ENCODE results near the gene RPS19.

Gene RPS19

DNA sequence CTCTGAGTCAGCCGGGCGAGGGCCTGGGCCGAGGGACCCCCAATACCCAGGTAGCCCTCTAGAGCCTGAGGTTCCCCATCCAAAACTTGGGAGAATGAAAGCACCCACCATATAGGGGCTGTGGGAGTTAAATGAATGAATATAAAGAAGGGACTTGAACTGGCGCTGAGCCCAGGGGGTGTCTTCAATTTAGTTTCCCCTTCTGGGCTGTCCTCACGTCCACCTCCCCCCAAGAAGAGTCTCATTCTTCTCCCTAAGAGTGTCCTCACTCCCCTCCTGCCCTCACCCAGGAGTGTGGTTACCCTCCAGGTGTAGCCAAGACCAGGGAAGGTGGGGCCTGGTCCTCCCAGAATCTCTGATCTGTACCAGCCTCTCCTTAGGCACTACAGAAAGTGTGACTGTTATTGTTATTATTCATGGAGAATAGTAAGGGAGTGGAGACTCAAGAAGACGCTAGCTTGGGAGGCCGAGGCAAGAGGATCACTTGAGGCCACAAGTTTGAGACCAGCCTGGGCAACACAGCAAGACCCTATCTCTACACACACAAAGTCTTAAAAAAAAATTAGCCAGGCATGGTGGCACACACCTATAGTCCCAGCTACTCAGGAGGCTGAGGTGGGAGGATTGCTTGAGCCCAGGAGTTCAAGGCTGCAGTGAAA lies 19.7 kb downstream of the RPS19 start:
- no peak for DNase-seq

- no peak for DNase-seq
Observed at GRCh38 chr19:41880329-41880708, 20.3 kb downstream of the RPS19 start.

GRCh38 chr19:41882568-41883462 lies 22.8 kb downstream of the RPS19 start, which contains the start of gene ARHGEF1:
Gene ARHGEF1 (plus strand): TSS chr19:41883184. CDS start chr19:41888083, 4,899 bp downstream.
- DNase-seq: peak; percentile 34

- no peak for DNase-seq
Observed at GRCh38 chr19:41883463-41883820, 23.4 kb downstream of the RPS19 start.

DNA sequence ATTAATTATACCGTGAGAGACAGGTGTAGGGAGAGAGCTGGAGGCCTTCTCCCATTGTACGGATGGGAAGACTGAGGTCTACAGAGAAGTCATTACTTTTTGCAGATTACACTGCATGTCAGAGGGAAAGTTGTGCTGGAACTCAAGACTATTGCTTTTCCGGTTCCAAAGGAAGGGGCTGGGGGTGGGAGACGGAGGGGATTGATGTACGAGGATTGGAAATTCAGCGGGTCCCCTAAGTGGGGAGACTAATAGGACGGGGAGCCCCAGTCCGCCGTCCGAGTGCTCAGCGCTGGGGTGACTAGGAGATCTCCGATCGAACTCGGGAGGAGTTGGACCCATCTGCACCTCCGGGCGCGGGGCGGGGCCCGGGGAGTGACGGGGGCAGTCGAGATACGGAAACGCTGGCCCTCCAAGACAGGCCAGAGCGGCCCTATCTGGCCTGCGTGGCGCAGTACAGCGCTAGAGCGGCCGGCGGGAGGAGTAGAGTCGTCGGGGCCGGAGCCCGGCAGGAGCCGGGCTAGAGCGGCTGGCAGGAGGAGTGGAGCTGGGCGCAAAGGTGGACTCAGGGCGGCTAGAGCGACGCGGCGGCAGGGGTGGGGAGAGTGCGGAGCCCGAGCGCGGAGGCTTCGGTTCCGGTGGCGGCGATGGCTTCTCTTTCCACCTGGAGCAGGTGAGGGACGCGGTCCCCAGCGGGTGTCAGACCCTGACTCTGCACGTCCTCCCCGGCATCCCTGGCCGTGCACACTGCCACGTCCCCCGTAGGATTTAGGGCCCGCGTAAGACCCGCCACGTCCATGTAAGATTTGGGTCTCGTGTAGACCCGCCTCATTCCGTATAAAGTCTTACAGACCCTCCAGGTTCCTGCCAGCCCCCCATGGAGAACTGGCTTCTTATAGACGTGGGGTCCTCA lies 24.0 kb downstream of the RPS19 start:
- DNase-seq: peak; percentile 91

GRCh38 chr19:41886761-41887710 lies 27.0 kb downstream of the RPS19 start:
- DNase-seq: no peak

DNA sequence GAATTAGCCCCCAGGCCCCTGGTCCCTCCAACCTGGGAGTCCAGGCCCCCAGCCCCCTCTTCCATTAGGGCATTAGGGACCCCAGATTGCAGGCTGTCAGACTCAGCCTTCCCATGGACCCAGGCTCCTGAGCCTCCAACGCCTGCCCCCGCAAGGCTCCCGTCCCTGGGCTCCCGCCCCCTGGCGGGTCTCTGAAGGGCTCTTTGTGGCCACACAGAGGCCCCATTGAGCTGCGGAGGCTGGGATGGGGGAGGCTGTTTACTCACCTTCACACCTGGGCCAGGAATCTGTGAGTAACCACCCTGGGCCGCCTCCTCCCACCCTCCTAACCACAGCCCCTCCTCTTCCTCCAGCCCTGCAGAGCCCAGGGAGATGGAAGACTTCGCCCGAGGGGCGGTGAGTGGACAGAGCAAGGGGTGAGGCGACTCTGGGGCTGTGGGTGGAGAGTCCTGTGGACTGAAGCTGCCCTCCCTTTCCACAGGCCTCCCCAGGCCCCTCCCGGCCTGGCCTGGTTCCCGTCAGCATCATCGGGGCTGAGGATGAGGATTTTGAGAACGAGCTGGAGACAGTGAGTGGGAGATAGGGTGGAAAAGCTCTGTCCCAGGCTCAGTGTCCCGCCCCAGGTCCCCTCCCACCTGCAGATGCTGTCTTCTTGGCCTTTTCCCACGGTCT lies 27.8 kb downstream of the RPS19 start:
- no peak for DNase-seq

GRCh38 chr19:41888926-41889325 lies 28.9 kb downstream of the RPS19 start:
- no peak for DNase-seq

GRCh38 chr19:41889896-41890295 lies 29.8 kb downstream of the RPS19 start:
- DNase-seq: no peak

DNA sequence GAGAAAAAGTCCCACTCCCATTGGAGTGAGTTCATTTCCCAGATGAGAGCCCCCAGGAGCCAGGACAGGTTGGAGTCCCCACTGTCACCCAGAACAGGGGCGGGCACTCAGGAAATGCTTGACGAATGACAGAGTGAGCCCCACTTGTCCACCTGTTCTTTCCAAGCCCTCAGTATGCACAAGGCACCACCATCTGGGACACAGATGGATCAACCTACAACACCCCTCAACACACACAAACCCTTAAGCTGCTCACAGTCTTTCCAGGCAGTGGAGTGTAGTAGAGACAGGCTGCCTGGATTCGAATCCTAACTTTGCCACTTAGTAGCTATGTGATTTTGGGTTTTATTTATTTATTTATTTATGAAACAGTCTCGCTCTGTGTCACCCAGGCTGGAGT lies 30.9 kb downstream of the RPS19 start:
- DNase-seq: no peak

DNA sequence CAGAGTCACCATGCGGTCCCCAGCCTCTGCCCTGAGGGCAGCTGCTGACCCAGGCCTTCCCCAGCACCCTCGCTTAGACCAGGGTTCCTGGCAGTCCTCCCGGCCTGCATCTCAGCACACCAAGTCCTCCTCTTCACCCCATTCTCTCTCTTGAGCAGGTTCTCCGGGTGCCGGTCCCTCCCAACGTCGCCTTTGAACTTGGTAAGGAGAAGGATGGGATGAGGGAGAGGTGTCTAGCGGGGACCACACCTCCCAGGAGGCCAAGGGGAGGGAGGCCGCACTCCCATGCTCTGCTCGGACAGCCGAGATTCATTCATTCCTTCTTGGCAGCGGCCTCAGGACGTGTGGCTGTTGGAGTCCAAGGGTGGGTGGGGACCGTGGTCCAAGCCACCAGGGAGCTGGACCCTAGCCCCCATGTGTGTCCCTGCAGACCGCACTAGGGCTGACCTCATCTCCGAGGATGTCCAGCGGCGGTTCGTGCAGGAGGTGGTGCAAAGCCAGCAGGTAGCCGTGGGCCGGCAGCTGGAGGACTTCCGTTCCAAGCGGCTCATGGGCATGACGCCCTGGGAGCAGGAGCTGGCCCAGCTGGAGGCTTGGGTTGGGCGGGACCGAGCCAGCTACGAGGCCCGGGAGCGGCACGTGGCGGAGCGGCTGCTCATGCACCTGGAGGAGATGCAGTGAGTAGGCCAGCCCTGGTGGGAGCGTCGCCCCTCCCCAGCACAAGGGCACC lies 32.3 kb downstream of the RPS19 start:
- no peak for DNase-seq

DNA sequence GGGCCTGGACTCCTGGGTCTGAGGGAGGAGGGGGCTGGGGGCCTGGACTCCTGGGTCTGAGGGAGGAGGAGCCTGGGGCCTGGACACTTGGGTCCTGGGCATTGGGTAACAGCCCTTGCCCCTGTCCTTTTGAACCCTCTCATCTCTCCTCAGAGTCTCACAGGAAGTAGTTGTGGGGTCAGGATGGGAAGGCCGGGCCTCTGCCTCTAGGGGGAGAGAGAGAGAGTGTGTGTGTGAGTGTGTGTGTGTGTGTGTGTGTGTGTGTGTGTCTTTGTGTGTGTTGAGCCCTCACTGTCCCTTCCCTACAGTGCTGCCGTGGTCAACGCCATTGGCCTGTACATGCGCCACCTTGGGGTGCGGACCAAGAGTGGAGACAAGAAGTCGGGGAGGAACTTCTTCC lies 33.8 kb downstream of the RPS19 start:
- DNase-seq: no peak

DNA sequence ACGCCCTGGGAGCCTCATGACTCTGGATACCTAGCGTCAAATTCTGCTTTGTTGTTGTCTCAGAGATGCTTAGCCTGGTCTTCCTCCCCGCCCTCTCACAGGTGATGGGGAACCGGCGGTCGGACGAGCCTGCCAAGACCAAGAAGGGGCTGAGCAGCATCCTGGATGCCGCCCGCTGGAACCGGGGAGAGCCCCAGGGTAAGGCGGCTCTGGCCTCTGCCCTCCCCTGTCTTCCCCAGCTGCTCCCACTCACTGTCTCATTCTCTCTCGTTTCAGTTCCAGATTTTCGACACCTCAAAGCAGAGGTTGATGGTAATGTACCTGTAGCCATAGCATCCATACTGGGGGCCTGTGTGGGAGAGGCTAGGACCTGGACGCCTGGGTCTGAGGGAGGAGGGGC lies 34.3 kb downstream of the RPS19 start:
- no peak for DNase-seq

DNA sequence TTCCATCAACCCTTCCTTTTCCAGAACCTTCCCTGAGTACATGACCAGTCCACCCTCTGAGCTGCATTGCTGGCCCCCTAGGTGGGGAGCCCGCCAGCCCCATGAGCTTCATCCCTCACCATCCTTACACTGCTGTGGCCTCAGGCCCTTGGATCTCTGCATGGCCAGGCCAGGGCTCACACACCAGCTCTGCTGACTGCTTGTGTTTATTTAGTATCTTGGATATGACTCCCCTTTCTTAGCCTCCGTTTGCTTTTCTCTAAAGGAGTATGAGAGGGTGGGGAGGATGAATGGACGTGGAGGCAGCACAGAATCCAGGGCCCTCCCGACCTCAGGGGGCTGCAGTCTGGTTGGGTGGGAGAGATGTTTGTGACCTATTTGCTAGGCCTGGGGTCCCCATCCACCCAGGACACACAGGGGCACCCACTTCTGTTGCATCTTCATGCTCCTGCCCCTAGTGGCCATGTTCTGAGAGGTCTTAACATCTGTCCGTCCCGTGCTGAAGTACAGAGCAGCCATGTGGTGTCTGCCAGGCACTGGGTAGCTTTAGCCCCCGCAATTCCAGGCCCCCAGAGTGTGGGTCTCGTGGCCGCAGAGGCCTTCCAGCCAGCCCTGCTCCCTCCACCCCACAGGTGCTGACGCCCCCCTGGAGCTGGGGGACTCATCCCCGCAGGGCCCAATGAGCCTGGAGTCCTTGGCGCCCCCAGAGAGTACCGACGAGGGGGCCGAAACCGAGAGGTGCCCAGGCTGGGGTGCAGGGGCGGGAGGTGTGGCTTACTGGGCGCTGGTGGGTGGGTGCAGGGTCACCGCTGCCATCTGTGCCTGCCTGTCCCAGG lies 35.9 kb downstream of the RPS19 start:
- DNase-seq: no peak

DNA sequence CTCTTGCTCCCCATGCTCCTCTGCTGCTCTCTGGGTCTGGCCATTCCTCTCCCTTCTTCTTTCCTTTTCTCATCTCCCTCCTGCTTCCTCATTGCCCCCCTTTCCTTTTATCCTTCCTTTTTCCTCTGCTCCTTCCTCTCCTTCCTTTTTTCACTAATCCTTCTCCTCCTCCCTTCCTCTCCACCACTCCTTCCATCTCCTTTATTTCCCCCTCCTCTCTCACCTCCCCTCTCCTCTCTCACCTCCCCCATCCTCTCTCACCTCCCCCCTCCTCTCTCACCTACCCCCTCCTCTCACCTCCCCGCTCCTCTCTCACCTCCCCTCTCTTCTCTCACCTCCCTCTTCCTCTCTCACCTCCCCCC lies 36.5 kb downstream of the RPS19 start:
- no peak for DNase-seq

DNA sequence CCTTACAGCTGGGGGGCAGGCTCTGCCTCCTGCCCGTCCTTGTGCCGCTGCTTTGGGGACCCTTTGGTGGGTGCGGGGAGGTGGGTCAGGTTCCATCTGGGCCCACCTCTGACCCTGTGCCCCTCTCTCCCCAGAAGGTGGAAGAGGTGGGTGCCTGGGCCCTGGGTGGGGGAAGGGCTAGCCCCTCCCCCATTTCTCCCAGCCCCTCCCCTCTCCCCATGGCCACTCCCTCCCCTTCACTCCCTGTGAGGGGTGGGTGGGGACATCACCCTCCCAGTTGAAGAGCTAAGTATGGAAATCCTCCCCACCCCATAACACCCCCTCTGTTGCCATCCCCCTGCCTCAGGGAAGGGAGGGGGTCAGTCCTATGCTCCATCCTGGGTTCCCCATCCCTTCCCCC lies 37.1 kb downstream of the RPS19 start:
- no peak for DNase-seq

DNA sequence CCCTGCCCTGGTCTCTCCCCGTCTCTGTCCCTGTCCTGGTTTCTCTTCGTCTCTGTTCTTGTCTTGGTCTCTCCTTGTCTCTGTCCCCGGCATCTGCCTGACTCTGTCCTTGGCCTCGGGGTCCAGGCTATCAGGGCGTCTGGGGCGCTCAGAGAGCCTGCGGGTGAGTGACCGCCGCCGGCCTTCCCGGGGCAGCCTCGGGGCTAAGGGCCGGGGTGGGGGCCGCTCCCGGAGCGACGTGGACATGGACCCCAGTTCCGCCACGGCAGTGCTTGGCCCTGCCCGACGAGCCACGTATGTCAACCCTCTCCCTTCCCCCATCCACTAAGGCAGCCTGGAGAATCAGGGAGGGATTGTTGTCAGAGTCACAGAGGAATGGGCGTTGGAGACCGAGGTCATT lies 37.8 kb downstream of the RPS19 start:
- no peak for DNase-seq

GRCh38 chr19:41898235-41898634 lies 38.2 kb downstream of the RPS19 start:
- DNase-seq: no peak

- DNase-seq: no peak
Observed at GRCh38 chr19:41901707-41902360, 41.8 kb downstream of the RPS19 start.

All from GF-D8 (cell line).